NCI-H345 treated with DMSO at 0.1 percent for 48 hours (cell line): ENCODE results near the gene HAUS7.

Experiments used
- DNase-seq: peaks from one replicate; lab custom pipeline; 2025; ENCODE audit not compliant: unreplicated experiment; lab: John Stamatoyannopoulos, UW

The HAUS7 gene

GRCh38 chrX:153457136-153457825 lies 13.1 kb downstream of the HAUS7 start:
- no peak for DNase-seq

- DNase-seq: no peak
Observed at GRCh38 chrX:153456704-153457103, 13.7 kb downstream of the HAUS7 start.

GRCh38 chrX:153456161-153456560 lies 14.2 kb downstream of the HAUS7 start:
- DNase-seq: no peak

GRCh38 chrX:153455571-153455970 lies 14.8 kb downstream of the HAUS7 start:
- DNase-seq: no peak

GRCh38 chrX:153454901-153455550 lies 15.3 kb downstream of the HAUS7 start:
- no peak for DNase-seq

GRCh38 chrX:153450949-153451277 lies 19.5 kb downstream of the HAUS7 start:
- no peak for DNase-seq

GRCh38 chrX:153450114-153450948 lies 20.0 kb downstream of the HAUS7 start:
- no peak for DNase-seq

DNA sequence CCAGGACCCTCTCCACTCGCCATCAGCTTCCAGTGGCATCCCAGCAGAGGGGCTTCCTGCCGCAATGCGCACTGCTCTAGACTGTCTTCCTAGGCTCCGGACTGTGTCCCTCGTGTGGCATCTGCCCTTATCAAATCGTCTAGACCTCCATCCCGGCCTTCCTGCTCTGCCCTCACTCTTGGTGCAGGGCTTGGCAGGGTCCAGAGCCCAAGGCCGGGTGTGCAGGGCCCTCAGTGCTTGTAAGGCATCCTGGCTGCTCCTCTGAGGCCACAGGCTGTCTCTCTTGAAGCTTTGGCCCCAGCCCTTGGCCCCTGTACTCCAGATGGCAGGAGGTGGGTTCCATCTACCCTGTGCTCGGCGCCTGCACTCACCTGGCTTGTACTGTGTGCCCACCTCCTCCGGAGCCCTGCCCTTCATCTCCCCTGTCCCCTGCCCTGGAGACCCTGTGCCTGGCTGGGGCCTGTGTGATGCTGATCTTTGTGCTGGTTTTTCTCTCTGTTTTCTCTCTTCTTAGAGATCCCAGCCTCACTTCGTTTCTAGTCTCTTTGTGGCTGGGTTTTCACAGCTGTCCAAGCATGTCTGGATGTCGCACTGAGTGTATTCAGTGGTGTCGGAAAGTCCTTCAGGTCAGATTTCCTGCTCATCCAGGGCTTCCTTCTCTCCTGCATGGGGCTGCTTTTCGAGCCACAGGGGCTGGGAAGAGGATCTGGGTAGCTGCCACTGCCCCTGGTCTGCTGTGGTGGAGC lies 20.8 kb downstream of the HAUS7 start:
- DNase-seq: no peak

GRCh38 chrX:153448556-153449367 lies 21.6 kb downstream of the HAUS7 start:
- no peak for DNase-seq

DNA sequence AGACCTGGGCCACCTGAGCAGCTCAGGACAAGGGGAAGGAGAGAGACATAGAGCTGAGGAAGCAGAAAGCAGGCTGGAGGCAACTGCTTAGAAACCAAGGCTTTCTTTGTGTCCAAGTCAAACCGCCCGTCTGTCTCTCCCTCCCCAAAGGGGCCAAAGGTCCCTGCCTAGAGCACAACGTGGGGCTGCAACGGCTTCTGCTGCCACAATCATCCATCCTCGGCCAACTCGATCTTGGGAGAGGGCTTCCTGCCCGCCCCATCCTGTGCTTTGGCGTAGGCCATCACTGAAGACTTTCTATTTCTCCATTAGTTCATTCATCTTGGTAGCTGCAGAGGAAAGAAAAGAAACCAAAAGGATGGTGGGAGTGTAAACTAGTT lies 22.8 kb downstream of the HAUS7 start:
- DNase-seq: no peak

DNA sequence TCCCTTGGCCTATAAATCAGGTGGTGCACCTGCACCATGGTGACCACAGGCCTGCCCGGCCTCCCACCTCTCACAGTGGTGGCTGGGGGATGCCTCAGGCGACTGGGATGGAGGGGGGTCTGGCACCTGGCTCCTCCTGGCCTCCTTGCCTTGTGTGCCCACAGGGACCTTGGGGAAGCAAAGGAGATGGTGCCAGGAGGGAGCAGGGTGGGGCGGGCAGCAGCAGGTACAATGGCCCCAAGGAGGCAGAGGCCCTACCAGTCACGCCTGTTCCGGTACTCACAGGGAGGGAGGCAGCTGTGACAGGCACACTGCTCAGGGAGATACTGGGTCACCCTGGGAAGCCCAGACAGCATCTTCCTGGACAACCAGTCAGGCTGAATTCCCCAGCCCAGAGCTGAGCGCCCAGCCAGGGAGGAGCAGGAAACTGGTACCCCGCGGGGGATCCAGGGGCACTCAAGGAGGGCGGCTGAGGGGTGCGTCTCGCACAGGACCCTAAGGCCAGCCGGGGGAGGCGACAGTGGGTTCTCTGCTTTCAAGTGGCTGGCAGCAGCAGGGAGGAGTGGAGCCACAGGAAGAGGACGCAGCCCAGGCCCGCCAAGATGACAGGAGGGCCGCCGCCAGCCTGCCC lies 23.3 kb downstream of the HAUS7 start:
- no peak for DNase-seq

DNA sequence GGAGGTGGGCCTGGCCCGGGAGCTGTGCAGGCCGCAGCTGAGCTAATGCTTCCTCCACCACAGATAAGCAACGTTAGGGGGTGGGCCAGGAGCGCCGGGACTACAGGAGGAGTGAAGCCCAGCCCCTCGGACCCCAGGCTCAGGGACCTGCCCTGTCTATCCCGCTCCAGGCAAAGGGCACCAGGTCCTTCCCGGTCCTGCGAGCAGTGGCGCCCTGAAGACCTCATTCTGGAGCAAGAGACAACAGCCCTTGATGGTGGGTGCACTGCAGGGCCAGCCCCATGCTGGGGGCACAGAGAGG lies 23.8 kb downstream of the HAUS7 start:
- no peak for DNase-seq

GRCh38 chrX:153445856-153446635 lies 24.3 kb downstream of the HAUS7 start, which contains the start of gene TREX2:
TSS of gene TREX2 (minus strand) at chrX:153446056. CDS start at chrX:153445430, 626 bp downstream.
- no peak for DNase-seq

DNA sequence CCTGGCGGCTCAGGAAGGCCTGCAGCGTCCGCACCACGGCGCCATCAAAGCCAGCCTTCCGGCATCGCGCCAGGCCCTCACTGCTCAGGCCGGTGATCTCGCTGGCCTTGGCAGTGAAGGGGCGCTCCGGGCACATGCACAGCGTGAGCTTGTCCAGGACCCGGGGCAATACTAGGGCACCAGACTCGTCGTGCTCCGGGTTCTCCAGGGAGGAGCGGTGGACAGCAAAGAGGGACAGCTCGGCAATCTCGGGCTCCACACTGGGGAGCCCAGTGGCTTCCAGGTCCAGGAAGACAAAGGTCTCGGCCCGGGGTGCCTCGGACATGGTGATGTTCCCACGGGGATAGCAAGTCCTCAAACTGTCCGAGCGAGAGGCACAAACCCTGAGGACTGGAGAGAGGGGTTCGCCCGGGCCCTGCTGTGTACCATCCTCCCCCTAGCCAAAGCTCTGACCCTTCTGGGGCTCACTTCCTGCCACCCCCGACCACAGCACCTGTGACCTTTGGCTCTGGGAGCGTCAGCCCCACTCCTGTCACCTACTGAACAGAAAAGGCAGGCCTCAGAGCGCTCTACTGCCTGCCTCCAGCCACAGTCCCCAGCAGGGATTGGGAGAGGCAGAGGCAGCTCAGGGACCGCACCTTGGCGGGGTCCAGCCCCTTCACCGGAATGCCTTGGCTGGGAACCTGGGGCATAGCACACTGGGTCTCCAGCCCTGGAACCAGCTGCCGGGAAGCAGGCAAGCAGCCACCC lies 25.1 kb downstream of the HAUS7 start:
- DNase-seq: no peak

GRCh38 chrX:153444333-153445011 lies 25.9 kb downstream of the HAUS7 start:
- no peak for DNase-seq

DNA sequence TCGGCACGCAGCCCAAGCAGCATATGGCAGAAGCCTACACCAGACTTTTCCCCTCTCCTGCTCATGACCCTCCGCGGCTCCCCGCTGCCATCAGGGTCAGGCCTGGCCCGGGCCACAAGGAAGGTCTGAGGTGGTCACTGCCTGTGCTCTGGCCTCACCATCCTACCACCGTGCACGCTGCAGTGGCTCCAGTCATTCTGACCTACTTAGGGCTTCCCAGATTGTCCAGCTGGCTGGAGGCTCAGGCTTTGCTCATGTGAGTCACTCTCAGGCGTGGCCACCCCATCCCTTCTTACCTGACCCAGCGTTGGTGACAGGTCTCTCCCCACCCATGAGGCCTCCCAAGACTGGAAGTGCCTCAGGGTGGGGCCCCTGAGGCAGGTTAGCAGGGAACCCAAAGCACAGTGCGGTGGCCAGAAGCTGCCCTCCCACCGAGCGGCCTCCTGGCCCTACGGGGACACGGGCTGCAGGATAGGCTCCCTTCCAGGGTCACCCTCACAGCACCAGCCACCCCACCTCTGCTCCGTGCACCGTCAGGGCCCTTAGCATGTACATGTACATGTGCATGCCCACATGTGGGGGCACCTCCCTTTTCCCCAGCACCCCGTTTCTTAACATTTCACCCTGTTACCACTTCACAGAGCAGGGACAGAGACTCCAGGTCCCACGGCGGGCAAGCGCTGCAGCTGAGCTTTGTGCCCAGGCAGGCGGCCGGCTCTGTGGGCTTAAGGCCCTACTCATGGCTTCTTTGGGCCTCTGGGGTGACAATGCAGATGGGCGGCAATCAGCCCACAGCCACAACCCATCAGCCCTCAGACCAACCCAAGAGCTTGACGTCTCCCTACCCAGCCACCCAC lies 26.7 kb downstream of the HAUS7 start:
- DNase-seq: no peak

GRCh38 chrX:153442463-153442862 lies 27.9 kb downstream of the HAUS7 start:
- DNase-seq: no peak
